Mesenchymal stem cell (in vitro differentiated cells and primary cell): Measurements from ENCODE around the gene HHIP.
A peak's percentile ranks its signal among the peaks of the same experiment; 100 is the strongest.

Experiments
- DNase-seq: peaks from one replicate; pipeline ENCODE4 v3.0.0-alpha.2; 2013
- H2AFZ ChIP-seq: one replicate; pipeline ENCODE4 v1.6.1; 2013; ENCODE audit warnings: low read depth, mild to moderate bottlenecking, control low read depth, inconsistent platforms, low read length, moderate library complexity
- H2AK5ac ChIP-seq: 2 replicates; pipeline ENCODE4 v1.6.1; 2013; ENCODE audit warnings: low read length, moderate library complexity, mild to moderate bottlenecking, inconsistent platforms; ENCODE audit not compliant: severe bottlenecking
- H2BK120ac ChIP-seq: one replicate; pipeline ENCODE4 v1.6.1; 2013; ENCODE audit warnings: low read depth, mild to moderate bottlenecking, inconsistent platforms, low read length, moderate library complexity
- H2BK12ac ChIP-seq, 2 experiments: one replicate each; pipeline ENCODE4 v1.6.1; 2013; ENCODE audit warnings: inconsistent platforms in 2 of 2, low read length in 2 of 2, mild to moderate bottlenecking in 2 of 2, moderate library complexity in 2 of 2, control low read depth in 1 of 2
- H2BK15ac ChIP-seq: one replicate; pipeline ENCODE4 v1.6.1; 2013; ENCODE audit warnings: mild to moderate bottlenecking, low read depth, inconsistent platforms; ENCODE audit not compliant: poor library complexity, severe bottlenecking
- H2BK5ac ChIP-seq: 2 replicates; pipeline ENCODE4 v1.6.1; 2013; ENCODE audit warnings: low read depth, mild to moderate bottlenecking, low read length, control low read depth, inconsistent platforms; ENCODE audit not compliant: poor library complexity, severe bottlenecking
- H3K14ac ChIP-seq, 2 experiments: one replicate each; pipeline ENCODE4 v1.6.1; 2013; ENCODE audit warnings: inconsistent platforms in 2 of 2, low read length in 2 of 2, control low read depth in 1 of 2, mild to moderate bottlenecking in 1 of 2, moderate library complexity in 1 of 2
- H3K18ac ChIP-seq, 2 experiments: one replicate each; pipeline ENCODE4 v1.6.1; 2013; ENCODE audit warnings: inconsistent platforms in 2 of 2, low read length in 2 of 2, control low read depth in 1 of 2, low read depth in 1 of 2, mild to moderate bottlenecking in 1 of 2
- H3K23ac ChIP-seq, 2 experiments: one replicate each; pipeline ENCODE4 v1.6.1; 2013; ENCODE audit warnings: inconsistent platforms in 2 of 2, low read length in 2 of 2, mild to moderate bottlenecking in 2 of 2, moderate library complexity in 2 of 2, control low read depth in 1 of 2
- H3K27ac ChIP-seq: 2 replicates; pipeline ENCODE4 v1.5.1; 2013; ENCODE audit warnings: mild to moderate bottlenecking, moderate library complexity, low read length, control low read depth, inconsistent platforms; ENCODE audit not compliant: poor library complexity, severe bottlenecking
- H3K27me3 ChIP-seq, 2 experiments: 2 replicates each; pipeline versions ENCODE4 v1.6.1 to v1.7.0; 2013; ENCODE audit warnings: low read length in 2 of 2, mild to moderate bottlenecking in 2 of 2, moderate library complexity in 2 of 2, control low read depth in 1 of 2, inconsistent platforms in 1 of 2; ENCODE audit not compliant: control insufficient read depth in 1 of 2, insufficient read depth in 1 of 2
- H3K36me3 ChIP-seq, 2 experiments: 2 replicates each; pipeline versions ENCODE4 v1.6.1 to v1.7.0; 2013; ENCODE audit warnings: low read length in 2 of 2, control low read depth in 1 of 2, inconsistent platforms in 1 of 2, low read depth in 1 of 2, mild to moderate bottlenecking in 1 of 2; ENCODE audit not compliant: insufficient read depth in 2 of 2, control insufficient read depth in 1 of 2
- H3K4ac ChIP-seq, 2 experiments: one replicate each; pipeline ENCODE4 v1.6.1; 2013; ENCODE audit warnings: inconsistent platforms in 2 of 2, low read length in 2 of 2, mild to moderate bottlenecking in 2 of 2, moderate library complexity in 2 of 2, control low read depth in 1 of 2, low read depth in 1 of 2
- H3K4me1 ChIP-seq: 2 replicates; pipeline ENCODE4 v1.6.1; 2013; ENCODE audit warnings: low read depth, low read length, control low read depth; ENCODE audit not compliant: control insufficient read depth, insufficient read depth
- H3K4me2 ChIP-seq: 2 replicates; pipeline ENCODE4 v1.6.1; 2013; ENCODE audit warnings: low read length, mild to moderate bottlenecking, inconsistent platforms; ENCODE audit not compliant: poor library complexity, severe bottlenecking
- H3K4me3 ChIP-seq, 2 experiments: 2 replicates each; pipeline versions ENCODE4 v1.5.1 to v1.7.0; 2013; ENCODE audit warnings: low read length in 2 of 2, mild to moderate bottlenecking in 2 of 2, control low read depth in 1 of 2, low read depth in 1 of 2; ENCODE audit not compliant: insufficient read depth in 1 of 2
- H3K79me1 ChIP-seq: replicated peaks from 2 replicates; pipeline ENCODE4 v1.6.1; 2013; ENCODE audit warnings: mild to moderate bottlenecking, control low read depth, low read length, inconsistent platforms; ENCODE audit not compliant: poor library complexity, severe bottlenecking
- H3K9ac ChIP-seq: 2 replicates; pipeline ENCODE4 v1.7.0; 2013; ENCODE audit warnings: mild to moderate bottlenecking, low read length, moderate library complexity
- H3K9me3 ChIP-seq: 2 replicates; pipeline ENCODE4 v1.7.0; 2013; ENCODE audit warnings: mild to moderate bottlenecking, low read length; ENCODE audit not compliant: control insufficient read depth
- H4K8ac ChIP-seq: one replicate; pipeline ENCODE4 v1.6.1; 2013; ENCODE audit warnings: inconsistent platforms, mild to moderate bottlenecking, low read length, moderate library complexity
- H4K91ac ChIP-seq: one replicate; pipeline ENCODE4 v1.6.1; 2013; ENCODE audit warnings: mild to moderate bottlenecking, low read length, inconsistent platforms
- WGBS: methylation state at CpG from one replicate; pipeline ENCODE4 v1.1.7; 2013; ENCODE audit warnings: mixed read lengths; 5-methylcytosine and 5-hydroxymethylcytosine counted together

HHIP gene

GRCh38 chr4:144647095-144647561 lies 1.2 kb downstream of the HHIP start:
- no peak overlapping the region for H3K23ac ChIP-seq
- H4K8ac ChIP-seq: no peak overlapping the region
- no peak overlapping the region for H3K14ac ChIP-seq
- no peak overlapping the region for H3K18ac ChIP-seq
- no peak overlapping the region for H2BK120ac ChIP-seq
- no peak overlapping the region for H3K27ac ChIP-seq
- peaks cover 16% of the 10 kb centered on the region for H3K4me1 ChIP-seq
- no peak overlapping the region for H3K4ac ChIP-seq
- peaks cover 0 to 4% of the 10 kb centered on the region in 2 experiments for H3K36me3 ChIP-seq
- H2BK5ac ChIP-seq: no peak overlapping the region
- no peak overlapping the region for H2BK15ac ChIP-seq
- peaks cover 0 to 35% of the 10 kb centered on the region in 2 experiments for H3K27me3 ChIP-seq
- WGBS: 8% methylated on average over 20 of the region's 20 CpGs
- peak overlapping the region; percentile 73 to 78 for H3K4me3 ChIP-seq
- no peaks in the 10 kb centered on the region for H3K9me3 ChIP-seq
- H3K4me2 ChIP-seq: peak overlapping the region; percentile 96
- H2BK12ac ChIP-seq: no peak overlapping the region
- peaks cover 7% of the 10 kb centered on the region for H3K79me1 ChIP-seq
- H2AK5ac ChIP-seq: no peak overlapping the region
- DNase-seq: peak; percentile 8
- no peak overlapping the region for H2AFZ ChIP-seq
- H4K91ac ChIP-seq: no peak overlapping the region
- H3K9ac ChIP-seq: no peak overlapping the region

- H3K14ac ChIP-seq: no peak overlapping the region
- no peak overlapping the region for H4K91ac ChIP-seq
- H3K4me3 ChIP-seq: peak overlapping the region in 1 of 2 experiments; percentile 78
- no peak overlapping the region for H3K18ac ChIP-seq
- no peak overlapping the region for H3K9ac ChIP-seq
- H3K9me3 ChIP-seq: no peaks in the 10 kb centered on the region
- H2AFZ ChIP-seq: no peak overlapping the region
- H2AK5ac ChIP-seq: peak overlapping the region; percentile 33
- H2BK5ac ChIP-seq: no peak overlapping the region
- H4K8ac ChIP-seq: no peak overlapping the region
- no peak overlapping the region for H2BK15ac ChIP-seq
- no peak overlapping the region for H3K4ac ChIP-seq
- peaks cover 0 to 35% of the 10 kb centered on the region in 2 experiments for H3K27me3 ChIP-seq
- 50% methylated on average over 3 of the region's 4 CpGs for WGBS
- no peak overlapping the region for H3K23ac ChIP-seq
- H2BK120ac ChIP-seq: no peak overlapping the region
- H3K79me1 ChIP-seq: peaks cover 7% of the 10 kb centered on the region
- peak overlapping the region; percentile 96 for H3K4me2 ChIP-seq
- H2BK12ac ChIP-seq: no peak overlapping the region
- peaks cover 0 to 4% of the 10 kb centered on the region in 2 experiments for H3K36me3 ChIP-seq
- no peak for DNase-seq
- H3K27ac ChIP-seq: no peak overlapping the region
- peaks cover 16% of the 10 kb centered on the region for H3K4me1 ChIP-seq
Measured at GRCh38 chr4:144647590-144647989, 1.6 kb downstream of the HHIP start.

- H2AK5ac ChIP-seq: no peak overlapping the region
- no peak overlapping the region for H3K14ac ChIP-seq
- no peak overlapping the region for H2BK15ac ChIP-seq
- peaks cover 16% of the 10 kb centered on the region for H3K4me1 ChIP-seq
- no peak overlapping the region for H3K9ac ChIP-seq
- peaks cover 7% of the 10 kb centered on the region for H3K79me1 ChIP-seq
- no peak overlapping the region for H4K91ac ChIP-seq
- H4K8ac ChIP-seq: no peak overlapping the region
- H3K9me3 ChIP-seq: no peaks in the 10 kb centered on the region
- peak overlapping the region; percentile 96 for H3K4me2 ChIP-seq
- H2AFZ ChIP-seq: no peak overlapping the region
- H2BK12ac ChIP-seq: no peak overlapping the region
- H2BK120ac ChIP-seq: no peak overlapping the region
- DNase-seq: no peak
- WGBS: 21% methylated on average over 2 of the region's 2 CpGs
- H3K23ac ChIP-seq: no peak overlapping the region
- no peak overlapping the region for H3K27ac ChIP-seq
- no peak overlapping the region for H2BK5ac ChIP-seq
- no peak overlapping the region for H3K18ac ChIP-seq
- peaks cover 0 to 35% of the 10 kb centered on the region in 2 experiments for H3K27me3 ChIP-seq
- no peak overlapping the region for H3K4ac ChIP-seq
- peaks cover 0 to 3% of the 10 kb centered on the region in 2 experiments for H3K36me3 ChIP-seq
- no peak overlapping the region for H3K4me3 ChIP-seq
Measured at GRCh38 chr4:144648042-144648441, 2.1 kb downstream of the HHIP start.

- Histone ChIP-seq H4K8ac (no peak overlapping the region), H3K9me3 (no peaks in the 10 kb centered on the region), H3K9ac (no peak overlapping the region), H3K23ac (no peak overlapping the region), H3K4me2 (no peak overlapping the region), H3K27ac (peak overlapping the region; percentile 79), H3K4me3 (no peak overlapping the region), H3K27me3 (peaks cover 0 to 35% of the 10 kb centered on the region in 2 experiments), H2BK5ac (no peak overlapping the region), H2AFZ (no peak overlapping the region), H4K91ac (no peak overlapping the region), H3K36me3 (no peaks in the 10 kb centered on the region), H2BK120ac (no peak overlapping the region), H3K18ac (no peak overlapping the region), H3K4ac (no peak overlapping the region), H3K14ac (no peak overlapping the region), H2BK15ac (no peak overlapping the region), H2BK12ac (no peak overlapping the region), H3K79me1 (peaks cover 7% of the 10 kb centered on the region), H2AK5ac (peak overlapping the region; percentile 4), H3K4me1 (peaks cover 14% of the 10 kb centered on the region)
- DNase-seq: no peak
- no CpG with 5 or more reads among the region's 1 CpG for WGBS
Measured at GRCh38 chr4:144649646-144650045, 3.7 kb downstream of the HHIP start.
